ENCODE data around the gene ZNF436.
A peak's percentile ranks its signal among the peaks of the same experiment; 100 is the strongest.

ZNF436 gene

GRCh38 chr1:23344987-23345472 lies 24.6 kb downstream of the ZNF436 start:
- peak overlapping the region; percentile 98 for H3K27ac ChIP-seq (ENCODE audit: low read length)
- H4K20me1 ChIP-seq (ENCODE audit: insufficient read depth, low read length): peaks cover 34% of the 10 kb centered on the region
- H3K27me3 ChIP-seq (ENCODE audit: insufficient read depth, low read length, poor library complexity): no peaks in the 10 kb centered on the region
- H3K4me1 ChIP-seq (ENCODE audit: insufficient read depth, low read length): peaks cover 33% of the 10 kb centered on the region
- H3K4me2 ChIP-seq (ENCODE audit: insufficient read depth, low read length): peak overlapping the region; percentile 92
- TF ChIP-seq EZH2 (IDR thresholded peaks at IDR 0.05; ENCODE audit: borderline replicate concordance, low read depth, low read length, severe bottlenecking): no peak
- no peak for TF ChIP-seq CTCF (IDR thresholded peaks at IDR 0.05; ENCODE audit: borderline replicate concordance, extremely low read depth, low read length, poor library complexity, severe bottlenecking)
- ATAC-seq (ENCODE audit: insufficient read depth, low read depth): no peak
- H3K36me3 ChIP-seq (ENCODE audit: insufficient read depth, low read length): peaks cover 25% of the 10 kb centered on the region
- H3K9me3 ChIP-seq (ENCODE audit: insufficient read depth, low read length, severe bottlenecking): no peaks in the 10 kb centered on the region
- peak overlapping the region; percentile 98 for H3K9ac ChIP-seq (ENCODE audit: low read depth, low read length)
- H2AFZ ChIP-seq (ENCODE audit: low read depth, low read length): peak overlapping the region; percentile 99
- peak overlapping the region; percentile 58 to 77 for H3K4me3 ChIP-seq (ENCODE audit: low read depth in 1 of 2, low read length in 2 of 2)
- DNase-seq: no peak
- peaks cover 49% of the 10 kb centered on the region for H3K79me2 ChIP-seq (ENCODE audit: insufficient read depth, low read length)

- no peak for TF ChIP-seq CTCF (IDR thresholded peaks at IDR 0.05; ENCODE audit: borderline replicate concordance, extremely low read depth, low read length, poor library complexity, severe bottlenecking)
- Histone ChIP-seq H4K20me1 (ENCODE audit: insufficient read depth, low read length) (peaks cover 40% of the 10 kb centered on the region), H3K79me2 (ENCODE audit: insufficient read depth, low read length) (peaks cover 56% of the 10 kb centered on the region), H3K27me3 (ENCODE audit: insufficient read depth, low read length, poor library complexity) (no peaks in the 10 kb centered on the region), H3K27ac (ENCODE audit: low read length) (peak within 1 kb of the TSS; percentile 98), H3K9ac (ENCODE audit: low read depth, low read length) (peak within 1 kb of the TSS; percentile 98), H3K4me1 (ENCODE audit: insufficient read depth, low read length) (peaks cover 40% of the 10 kb centered on the region), H3K4me2 (ENCODE audit: insufficient read depth, low read length) (peak within 1 kb of the TSS; percentile 92), H2AFZ (ENCODE audit: low read depth, low read length) (peak within 1 kb of the TSS; percentile 99), H3K4me3 (ENCODE audit: low read depth in 1 of 2, low read length in 2 of 2) (peak within 1 kb of the TSS; percentile 77 to 87), H3K9me3 (ENCODE audit: insufficient read depth, low read length, severe bottlenecking) (no peaks in the 10 kb centered on the region), H3K36me3 (ENCODE audit: insufficient read depth, low read length) (peaks cover 32% of the 10 kb centered on the region)
- peak; percentile 97 for ATAC-seq (ENCODE audit: insufficient read depth, low read depth)
- peak; percentile 100 for DNase-seq
Observed at GRCh38 chr1:23344111-23344986, 25.3 kb downstream of the ZNF436 start, which contains the start of gene HNRNPR. Gene HNRNPR (minus strand): TSS chr1:23344284. CDS start chr1:23341008, 3,276 bp downstream.

GRCh38 chr1:23343221-23344110 lies 26.2 kb downstream of the ZNF436 start:
- H3K4me1 ChIP-seq (ENCODE audit: insufficient read depth, low read length): peaks cover 49% of the 10 kb centered on the region
- peaks cover 41% of the 10 kb centered on the region for H3K36me3 ChIP-seq (ENCODE audit: insufficient read depth, low read length)
- peaks cover 64% of the 10 kb centered on the region for H3K79me2 ChIP-seq (ENCODE audit: insufficient read depth, low read length)
- H3K9me3 ChIP-seq (ENCODE audit: insufficient read depth, low read length, severe bottlenecking): no peaks in the 10 kb centered on the region
- peak overlapping the region; percentile 85 for H3K27ac ChIP-seq (ENCODE audit: low read length)
- peak; percentile 46 for DNase-seq
- ATAC-seq (ENCODE audit: insufficient read depth, low read depth): peak; percentile 3; the same call in 2 of the 3 replicates
- peaks cover 49% of the 10 kb centered on the region for H4K20me1 ChIP-seq (ENCODE audit: insufficient read depth, low read length)
- TF ChIP-seq CTCF (IDR thresholded peaks at IDR 0.05; ENCODE audit: borderline replicate concordance, extremely low read depth, low read length, poor library complexity, severe bottlenecking): no peak
- TF ChIP-seq EZH2 (IDR thresholded peaks at IDR 0.05; ENCODE audit: borderline replicate concordance, low read depth, low read length, severe bottlenecking): no peak
- peak overlapping the region; percentile 77 to 87 for H3K4me3 ChIP-seq (ENCODE audit: low read depth in 1 of 2, low read length in 2 of 2)
- H3K4me2 ChIP-seq (ENCODE audit: insufficient read depth, low read length): peak overlapping the region; percentile 85
- H3K27me3 ChIP-seq (ENCODE audit: insufficient read depth, low read length, poor library complexity): no peaks in the 10 kb centered on the region
- H3K9ac ChIP-seq (ENCODE audit: low read depth, low read length): peak overlapping the region; percentile 98
- peak overlapping the region; percentile 57 for H2AFZ ChIP-seq (ENCODE audit: low read depth, low read length)
